GM23248 (cell line): Measurements from ENCODE around the gene BMP8A. TPM values are rescaled to one million over a fixed set of nuclear protein-coding genes. Genes with fewer than 3 reads are reported as not detected.
A peak's percentile ranks its signal among the peaks of the same experiment; 100 is the strongest.

Source experiments
- DNase-seq: peaks from one replicate; pipeline ENCODE4 v3.0.0-alpha.2; 2015
- H2AFZ ChIP-seq: fragments of 200-600 bp; sonication (generic); 2 replicates; pipeline ENCODE4 v1.6.1; 2016; ENCODE audit warnings: antibody characterized with exemption
- H3F3A ChIP-seq: fragments of 200-600 bp; sonication (generic); 2 replicates; pipeline ENCODE4 v1.6.1; 2016; ENCODE audit warnings: mild to moderate bottlenecking, antibody characterized with exemption, mixed run types; ENCODE audit not compliant: insufficient read depth
- H3K27ac ChIP-seq: fragments of 200-600 bp; sonication (generic); 2 replicates; pipeline ENCODE4 v1.5.1; 2016; ENCODE audit warnings: mild to moderate bottlenecking
- H3K27me3 ChIP-seq: fragments of 200-600 bp; sonication (generic); replicated peaks from 2 replicates; pipeline ENCODE4 v1.6.1; 2016; ENCODE audit warnings: mild to moderate bottlenecking; ENCODE audit not compliant: insufficient read depth
- H3K36me3 ChIP-seq: fragments of 200-600 bp; sonication (generic); 2 replicates; pipeline ENCODE4 v1.6.1; 2016; ENCODE audit warnings: low read depth, mild to moderate bottlenecking
- H3K4me1 ChIP-seq: fragments of 200-600 bp; sonication (generic); 2 replicates; pipeline ENCODE4 v1.6.1; 2016; ENCODE audit warnings: mild to moderate bottlenecking; ENCODE audit not compliant: insufficient read depth
- H3K4me2 ChIP-seq: fragments of 200-600 bp; sonication (generic); one replicate; pipeline ENCODE4 v1.6.1; 2016; ENCODE audit warnings: mild to moderate bottlenecking; ENCODE audit not compliant: unreplicated experiment
- H3K4me3 ChIP-seq: fragments of 200-600 bp; sonication (generic); 2 replicates; pipeline ENCODE4 v1.5.1; 2016; ENCODE audit warnings: mild to moderate bottlenecking
- H3K79me2 ChIP-seq: fragments of 200-600 bp; sonication (generic); 2 replicates; pipeline ENCODE4 v1.6.1; 2016; ENCODE audit warnings: mild to moderate bottlenecking; ENCODE audit not compliant: insufficient read depth
- H3K9ac ChIP-seq: fragments of 200-600 bp; sonication (generic); 2 replicates; pipeline ENCODE4 v1.6.1; 2016; ENCODE audit warnings: mild to moderate bottlenecking
- H3K9me2 ChIP-seq: fragments of 200-600 bp; sonication (generic); 2 replicates; pipeline ENCODE4 v1.6.1; 2016; ENCODE audit warnings: mixed run types, mild to moderate bottlenecking, moderate library complexity; ENCODE audit not compliant: insufficient read depth
- H3K9me3 ChIP-seq: fragments of 200-600 bp; sonication (generic); one replicate; pipeline ENCODE4 v1.6.1; 2017; ENCODE audit warnings: low read depth
- H4K20me1 ChIP-seq: fragments of 200-600 bp; sonication (generic); 2 replicates; pipeline ENCODE4 v1.6.0; 2016; ENCODE audit not compliant: insufficient read depth
- EZH2 ChIP-seq: fragments of 200-600 bp; sonication (generic); IDR thresholded peaks from 2 replicates; pipeline ENCODE4 v1.6.1; 2018; ENCODE audit warnings: antibody characterized with exemption, mild to moderate bottlenecking; ENCODE audit not compliant: insufficient read depth, poor library complexity, severe bottlenecking
- EZH2phosphoT487 ChIP-seq: fragments of 200-600 bp; sonication (generic); IDR thresholded peaks from 2 replicates; pipeline ENCODE4 v1.6.1; 2018; ENCODE audit warnings: antibody characterized with exemption, moderate library complexity, mild to moderate bottlenecking, low read depth; ENCODE audit not compliant: insufficient read depth
- WGBS, 2 experiments: methylation state at CpG; one replicate each; pipeline ENCODE4 v1.1.6; 2015 to 2017; ENCODE audit warnings: low lambda C conversion rate in 2 of 2, low coverage in 1 of 2; ENCODE audit errors: missing lambda C conversion rate in 2 of 2; 5-methylcytosine and 5-hydroxymethylcytosine counted together
- in situ Hi-C: fragments of 300-500 bp; cut with MboI; formaldehyde crosslinking; loops from 2 replicates; pipeline ENCODE4 v1.15.0; 2020
- polyA plus RNA-seq: library from polyadenylated mRNA; unstranded; fragments of >200 nt; fragmentation: Nextera tagmentation; extraction: Ambion mirVana; gene quantifications from 2 replicates; pipeline ENCODE4 v1.2.1, GENCODE V29; 2016
- total RNA-seq: library from RNA; depleted of rRNA; stranded (reverse); fragments of >200 nt; shearing (Covaris generic); gene quantifications from 2 replicates; pipeline ENCODE4 v1.2.3, GENCODE V29; 2014

Gene BMP8A
- total and polyA plus RNA-seq, 2 experiments from 2014 or later: not detected

DNA sequence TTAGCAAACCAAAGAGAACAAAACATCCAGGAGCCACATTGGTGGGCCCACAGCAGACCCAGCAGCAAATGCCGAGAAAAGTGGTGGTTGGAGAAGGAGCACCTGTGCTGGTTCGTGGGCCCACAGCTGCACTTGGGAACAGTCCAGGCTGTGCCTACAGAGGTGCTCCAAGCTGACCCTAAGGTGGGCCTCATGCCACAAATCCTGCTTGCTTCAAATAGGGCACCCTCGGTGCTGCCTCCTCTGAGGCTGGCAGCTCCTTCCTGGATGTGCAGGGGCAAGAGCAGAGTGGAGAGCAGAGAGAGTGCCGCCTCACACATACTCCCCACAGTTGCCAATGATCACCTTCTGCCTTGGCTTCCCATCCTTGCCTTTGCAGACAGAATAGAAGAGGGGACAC lies 40.1 kb downstream of the BMP8A start:
- Histone ChIP-seq H3K36me3 (peaks cover 24% of the 10 kb centered on the region; the same call in 1 of the 2 replicates), H3K9me2 (no peaks in the 10 kb centered on the region), H4K20me1 (no peaks in the 10 kb centered on the region), H3K4me1 (no peaks in the 10 kb centered on the region), H3K9ac (no peak overlapping the region), H3K27ac (no peak overlapping the region), H3K4me2 (no peak overlapping the region), H3K4me3 (no peak overlapping the region), H3K27me3 (no peaks in the 10 kb centered on the region), H3F3A (no peaks in the 10 kb centered on the region), H2AFZ (no peak overlapping the region), H3K9me3 (no peaks in the 10 kb centered on the region), H3K79me2 (no peaks in the 10 kb centered on the region)
- no peak for DNase-seq
- in situ Hi-C loops: loop anchor here (25.0 kb wide), 1 partner anchor 444 kb away; no protein-coding TSS in a partner anchor
- 99 to 100% methylated on average over 4 of the region's 4 CpGs for WGBS, 2 experiments
- TF ChIP-seq EZH2phosphoT487: no peak
- no peak for TF ChIP-seq EZH2

DNA sequence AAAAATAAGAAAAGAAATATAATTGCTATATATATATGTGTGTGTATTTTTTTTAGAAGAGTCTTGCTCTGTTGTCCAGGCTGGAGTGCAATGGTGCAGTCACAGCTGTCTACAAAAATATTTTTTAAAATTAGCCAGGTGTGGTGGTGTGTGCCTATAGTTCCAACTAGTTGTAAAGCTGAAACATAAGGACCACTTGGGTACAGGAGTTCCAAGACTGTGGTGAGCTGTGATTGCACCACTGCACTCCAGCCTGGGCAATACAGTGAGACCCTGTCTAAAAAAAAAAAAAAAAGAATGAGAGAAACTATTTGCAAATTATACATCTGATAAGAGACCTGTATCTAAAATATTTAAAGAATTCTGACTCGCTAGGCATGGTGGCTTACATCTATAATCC lies 42.0 kb downstream of the BMP8A start:
- TF ChIP-seq EZH2phosphoT487: no peak
- TF ChIP-seq EZH2: no peak
- H3K36me3 ChIP-seq: peaks cover 24% of the 10 kb centered on the region; the same call in 1 of the 2 replicates
- no peaks in the 10 kb centered on the region for H3F3A ChIP-seq
- no peak overlapping the region for H3K27ac ChIP-seq
- in situ Hi-C loops: loop anchor here (25.0 kb wide), 1 partner anchor 446 kb away; no protein-coding TSS in a partner anchor
- H3K9me2 ChIP-seq: no peaks in the 10 kb centered on the region
- no peak overlapping the region for H3K9ac ChIP-seq
- no peak for DNase-seq
- H3K4me1 ChIP-seq: no peaks in the 10 kb centered on the region
- H3K4me3 ChIP-seq: no peak overlapping the region
- 94 to 100% methylated on average over 1 of the region's 1 CpG for WGBS, 2 experiments
- H3K9me3 ChIP-seq: no peaks in the 10 kb centered on the region
- no peak overlapping the region for H2AFZ ChIP-seq
- no peaks in the 10 kb centered on the region for H3K27me3 ChIP-seq
- no peaks in the 10 kb centered on the region for H4K20me1 ChIP-seq
- no peak overlapping the region for H3K4me2 ChIP-seq
- H3K79me2 ChIP-seq: no peaks in the 10 kb centered on the region

DNA sequence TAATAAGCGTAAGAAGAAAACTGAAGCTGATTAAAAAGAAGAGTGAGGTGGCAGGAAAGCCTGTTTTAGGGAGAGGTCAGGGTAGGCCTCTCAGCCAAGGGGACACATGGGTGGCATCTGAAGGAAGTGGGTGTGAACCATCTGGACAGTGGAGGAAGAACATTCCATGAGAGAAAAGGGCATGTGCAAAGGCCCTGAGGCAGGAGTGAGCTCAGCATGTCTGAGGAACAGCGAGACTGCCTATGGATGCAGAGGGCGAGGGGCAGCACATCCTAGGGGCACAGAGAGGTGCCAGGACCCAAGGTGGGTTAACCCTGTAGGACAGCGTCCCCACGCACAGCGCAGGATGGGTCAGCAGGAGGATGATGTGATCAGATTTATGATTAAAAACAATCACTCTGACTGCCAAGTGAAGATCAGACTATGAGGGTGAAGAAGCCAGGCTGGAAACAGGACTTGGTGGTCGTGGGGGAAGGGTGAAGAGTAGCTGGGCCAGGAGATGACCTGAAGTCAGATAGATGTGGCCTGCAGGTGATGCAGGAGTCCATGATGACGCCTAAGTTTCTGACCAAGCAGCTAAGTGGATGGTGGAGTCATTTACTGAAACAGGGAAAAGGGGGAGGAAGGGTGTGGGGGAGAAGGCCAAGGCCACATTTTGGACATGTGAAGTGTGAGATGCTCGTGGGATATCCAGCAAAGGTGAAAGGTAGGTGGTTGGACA lies 47.3 kb downstream of the BMP8A start:
- in situ Hi-C loops: loop anchor here (25.0 kb wide), 1 partner anchor 451 kb away; no protein-coding TSS in a partner anchor
- WGBS, 2 experiments: 85 to 88% methylated on average over 9 of the region's 9 CpGs
- TF ChIP-seq EZH2 (no peak), EZH2phosphoT487 (no peak)
- Histone ChIP-seq H3K9ac (no peak overlapping the region), H3F3A (peaks cover 16% of the 10 kb centered on the region; the same call in 1 of the 2 replicates), H3K9me2 (no peaks in the 10 kb centered on the region), H3K27ac (no peak overlapping the region), H3K4me2 (no peak overlapping the region), H3K79me2 (no peaks in the 10 kb centered on the region), H3K4me3 (no peak overlapping the region), H3K9me3 (no peaks in the 10 kb centered on the region), H3K4me1 (no peaks in the 10 kb centered on the region), H4K20me1 (no peaks in the 10 kb centered on the region), H3K27me3 (no peaks in the 10 kb centered on the region), H2AFZ (peak overlapping the region; percentile 27; the same call in 1 of the 2 replicates), H3K36me3 (0 out of 2 replicates have a peak, but pooled peaks cover 9% of the 10 kb centered on the region)
- no peak for DNase-seq

DNA sequence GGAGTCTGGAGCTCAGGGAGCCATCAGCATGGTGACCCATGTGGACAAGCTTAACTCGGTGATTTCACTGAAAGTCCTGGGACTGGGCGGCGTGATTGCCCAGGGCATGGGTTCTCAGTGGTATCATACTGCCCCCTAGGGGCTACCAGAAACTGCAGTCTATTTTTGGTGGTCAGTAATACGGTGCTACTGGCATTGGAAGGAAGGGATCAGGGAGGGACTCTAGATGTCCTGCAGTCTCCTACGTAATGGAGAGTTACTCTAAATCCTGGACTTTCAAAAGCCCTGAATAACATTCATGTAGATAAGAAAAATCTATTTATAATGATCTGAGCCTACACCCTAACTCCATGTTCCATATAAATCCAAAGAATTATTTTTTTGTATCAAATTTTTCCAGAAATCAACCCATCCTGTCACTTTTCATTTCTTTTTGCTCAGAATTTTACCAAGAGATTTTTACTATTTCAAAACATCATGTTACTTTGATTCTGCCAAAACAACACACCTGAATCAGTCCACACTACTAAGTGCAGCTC lies 47.9 kb downstream of the BMP8A start:
- TF ChIP-seq EZH2phosphoT487: no peak
- no peak for TF ChIP-seq EZH2
- H3K9me2 ChIP-seq: no peaks in the 10 kb centered on the region
- WGBS, 2 experiments: 5 to 11% methylated on average over 5 of the region's 5 CpGs
- no peaks in the 10 kb centered on the region for H3K9me3 ChIP-seq
- no peaks in the 10 kb centered on the region for H3K27me3 ChIP-seq
- no peak overlapping the region for H3K4me3 ChIP-seq
- no peak overlapping the region for H3K4me2 ChIP-seq
- peak; percentile 84 for DNase-seq
- no peaks in the 10 kb centered on the region for H3K4me1 ChIP-seq
- H2AFZ ChIP-seq: peak overlapping the region; percentile 27; the same call in 1 of the 2 replicates
- no peaks in the 10 kb centered on the region for H3K79me2 ChIP-seq
- 0 out of 2 replicates have a peak, but pooled peaks cover 3% of the 10 kb centered on the region for H3K36me3 ChIP-seq
- H3K9ac ChIP-seq: no peak overlapping the region
- H3K27ac ChIP-seq: no peak overlapping the region
- H3F3A ChIP-seq: peaks cover 16% of the 10 kb centered on the region; the same call in 1 of the 2 replicates
- in situ Hi-C loops: loop anchor here (25.0 kb wide), 1 partner anchor 452 kb away; no protein-coding TSS in a partner anchor
- H4K20me1 ChIP-seq: no peaks in the 10 kb centered on the region
